SKM-1 treated with dmso at 0.1 percent for 144 hours (cell line): ENCODE data around the gene ITPRIPL2.

Source experiments
- DNase-seq: peaks from one replicate; lab custom pipeline; 2025; ENCODE audit not compliant: unreplicated experiment; lab: John Stamatoyannopoulos, UW

Gene ITPRIPL2

DNA sequence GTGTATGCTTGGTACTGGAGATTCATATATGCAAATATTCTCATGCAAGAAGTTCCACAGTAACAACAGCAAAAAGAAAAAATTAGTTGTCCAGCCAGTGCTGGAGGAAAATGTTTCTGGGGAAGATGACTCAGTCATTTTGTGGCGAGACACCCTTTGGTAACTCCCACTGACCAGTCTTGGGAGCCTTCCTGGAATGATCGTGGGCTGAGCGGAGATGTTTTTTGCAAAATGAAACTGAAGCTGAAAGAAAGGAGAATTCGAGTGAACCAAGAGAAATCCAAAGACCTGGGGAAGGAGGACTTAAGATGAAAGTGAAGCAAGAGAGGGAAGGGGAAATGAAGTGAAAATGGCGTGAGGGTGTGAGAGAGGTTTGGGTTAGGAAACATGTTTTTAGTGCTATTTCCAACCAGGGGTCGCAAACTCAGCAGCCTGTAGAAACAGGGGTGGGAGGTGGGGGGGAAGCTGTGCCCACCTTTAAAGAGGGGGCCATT lies 5.2 kb downstream of the ITPRIPL2 start:
- DNase-seq, result peak; percentile 51

DNA sequence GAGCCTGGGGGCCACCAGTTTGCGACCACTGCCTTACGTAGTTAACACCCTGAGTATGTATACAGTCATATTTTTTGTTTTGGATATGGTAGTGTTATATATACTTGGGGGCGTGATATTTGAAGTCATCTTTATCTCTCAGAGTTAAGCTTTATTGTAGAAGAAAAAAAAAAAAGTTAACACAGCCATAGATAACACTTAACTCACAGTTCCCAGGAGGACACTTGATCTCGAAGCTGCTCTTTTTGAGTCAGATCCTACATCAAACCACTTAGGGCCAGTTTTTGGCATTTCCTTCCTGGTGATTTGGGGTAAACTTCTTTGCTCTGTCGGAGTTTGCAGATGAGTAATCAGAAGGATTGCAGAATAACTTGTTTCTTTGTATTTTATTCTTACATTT lies 5.8 kb downstream of the ITPRIPL2 start:
- DNase-seq, result no peak

DNA sequence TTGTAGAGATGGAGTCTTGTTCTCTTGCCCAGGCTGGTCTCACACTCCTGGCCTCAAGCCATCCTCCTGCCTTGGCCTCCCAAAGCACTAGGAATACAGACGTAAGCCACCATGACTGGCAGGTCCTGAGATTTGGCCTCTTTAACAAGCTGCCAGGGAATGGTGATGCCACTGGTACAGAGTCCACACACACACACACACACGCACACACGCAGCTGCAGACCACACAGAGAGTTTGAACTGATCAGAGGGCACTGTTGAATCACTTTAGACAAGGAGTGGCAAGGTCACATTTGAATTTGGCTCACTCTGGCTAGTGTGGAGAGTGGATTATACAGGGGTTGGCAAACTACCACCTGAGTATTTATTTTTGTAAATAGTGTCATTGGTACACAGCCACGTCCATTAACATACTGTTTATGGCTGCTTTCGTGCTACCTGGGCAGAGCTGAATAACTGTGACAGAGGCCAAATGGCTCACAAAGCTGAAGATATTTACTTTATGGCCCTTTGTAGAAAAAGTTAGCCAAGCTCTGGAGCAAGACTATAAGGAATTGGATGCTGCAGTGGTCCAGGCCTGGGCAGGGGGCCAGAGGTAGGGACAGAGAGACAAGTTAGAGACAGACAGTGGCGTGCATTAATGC lies 9.9 kb downstream of the ITPRIPL2 start:
- DNase-seq, result no peak

DNA sequence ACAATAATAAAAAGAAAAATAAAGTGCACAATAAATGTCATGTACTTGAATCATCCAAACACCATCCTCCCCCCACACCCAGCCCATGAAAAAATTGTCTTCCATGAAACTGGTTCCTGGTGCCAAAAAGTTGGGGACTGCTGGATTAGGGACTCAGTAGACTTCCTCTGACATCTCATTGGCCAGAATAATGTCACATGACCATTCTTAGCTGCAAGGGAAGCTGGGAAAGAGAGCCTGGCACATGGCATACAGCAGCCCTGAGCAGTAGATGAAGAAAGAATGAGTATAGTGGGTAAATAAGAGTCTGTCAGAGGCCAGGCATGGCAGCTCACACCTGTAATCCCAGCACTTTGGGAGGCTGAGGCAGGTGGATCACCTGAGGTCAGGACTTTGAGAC lies 12.5 kb downstream of the ITPRIPL2 start:
- no peak for DNase-seq

DNA sequence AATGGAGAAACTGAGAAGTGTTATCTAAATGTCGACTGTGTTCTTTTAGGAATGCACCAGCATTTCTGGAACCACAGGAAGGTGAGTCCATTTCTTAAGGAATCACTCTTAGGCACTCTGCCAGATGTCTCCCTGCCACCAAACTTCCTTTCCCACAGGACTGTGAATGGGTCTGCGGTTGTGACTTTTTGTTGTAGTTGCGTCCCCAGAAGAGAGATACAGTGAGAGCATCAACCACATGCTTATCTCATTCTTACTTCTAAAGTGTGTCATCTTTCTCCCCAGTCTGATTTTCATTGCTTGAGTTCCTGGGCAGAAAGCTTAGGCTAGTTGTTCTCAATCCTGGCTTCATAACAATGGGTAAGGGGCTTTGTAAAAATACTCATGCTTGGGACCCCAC lies 13.4 kb downstream of the ITPRIPL2 start:
- no peak for DNase-seq

DNA sequence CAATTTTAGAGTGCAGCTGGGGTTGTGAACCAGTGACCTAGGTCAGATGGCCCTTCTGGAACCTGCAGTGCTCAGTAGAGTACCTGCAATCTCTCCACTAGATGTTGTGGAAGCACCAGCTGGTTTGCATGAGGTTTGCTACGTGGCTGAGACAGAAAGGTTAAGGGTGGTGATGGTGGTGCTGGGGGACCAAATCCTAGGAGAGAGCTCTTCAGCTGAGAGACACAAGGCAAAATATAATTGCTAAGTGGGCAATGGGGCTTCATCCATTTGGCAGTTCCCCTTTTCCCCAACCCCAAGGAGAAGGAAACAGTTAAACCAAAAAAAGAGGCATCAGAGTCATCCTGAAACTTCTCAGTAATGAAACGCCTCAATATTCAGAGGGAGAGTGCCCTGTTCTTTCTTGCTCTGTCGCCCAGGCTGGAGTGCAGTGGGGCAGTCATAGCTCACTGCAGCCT lies 13.9 kb downstream of the ITPRIPL2 start:
- DNase-seq, result peak; percentile 32

DNA sequence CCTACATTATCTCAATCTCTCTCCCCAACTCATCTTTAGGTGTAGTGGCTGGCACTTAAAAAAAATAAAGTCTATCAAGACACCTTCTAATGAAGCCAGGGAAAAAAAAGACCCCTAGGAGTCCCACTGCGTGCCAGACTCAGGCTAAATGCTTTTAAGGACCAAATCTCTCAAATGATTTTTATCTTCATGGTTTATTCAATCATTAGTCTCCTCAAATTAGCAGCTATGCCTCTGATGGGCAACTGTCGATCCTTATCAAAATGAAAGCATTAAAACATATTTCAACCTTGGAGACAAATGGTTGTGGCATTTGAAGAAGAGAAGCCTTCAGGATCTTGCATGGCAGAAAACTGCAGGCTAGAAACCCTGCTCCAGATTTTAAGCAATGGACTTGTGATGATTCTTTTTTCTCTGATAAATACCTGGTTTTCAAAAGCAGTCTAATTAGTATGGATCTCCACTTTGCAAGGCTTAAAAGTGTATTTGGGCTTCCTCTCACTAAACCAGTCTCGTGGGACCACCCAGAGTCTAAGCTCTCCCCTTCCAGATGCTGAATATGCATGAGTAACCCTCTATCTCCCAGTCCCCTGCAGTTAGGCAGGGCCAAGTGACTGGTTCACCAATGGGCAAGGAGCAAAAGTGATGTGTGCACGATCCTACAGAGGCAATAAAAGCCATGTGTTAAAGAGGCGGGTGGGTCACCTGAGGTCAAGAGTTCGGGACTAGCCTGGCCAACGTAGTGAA lies 14.9 kb downstream of the ITPRIPL2 start:
- no peak for DNase-seq

DNA sequence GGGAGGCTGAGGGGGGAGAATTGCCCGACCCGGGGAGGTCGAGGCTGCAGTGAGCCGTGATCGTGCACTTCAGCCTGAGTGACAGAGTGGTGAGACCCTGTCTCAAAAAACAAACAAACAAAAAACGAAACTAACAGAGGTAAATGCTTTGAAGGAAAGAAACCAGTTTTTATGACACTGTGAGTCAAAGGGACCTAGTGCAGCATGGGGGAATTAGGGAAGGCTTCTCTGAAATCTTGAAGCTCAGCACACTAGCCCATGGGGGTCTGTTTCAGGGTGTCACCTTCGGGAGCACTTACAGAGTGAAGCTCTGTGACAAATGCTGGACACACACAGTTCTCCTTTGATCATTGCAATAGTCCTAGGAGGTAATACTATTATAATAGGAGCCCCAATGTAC lies 16.6 kb downstream of the ITPRIPL2 start:
- no peak for DNase-seq

DNA sequence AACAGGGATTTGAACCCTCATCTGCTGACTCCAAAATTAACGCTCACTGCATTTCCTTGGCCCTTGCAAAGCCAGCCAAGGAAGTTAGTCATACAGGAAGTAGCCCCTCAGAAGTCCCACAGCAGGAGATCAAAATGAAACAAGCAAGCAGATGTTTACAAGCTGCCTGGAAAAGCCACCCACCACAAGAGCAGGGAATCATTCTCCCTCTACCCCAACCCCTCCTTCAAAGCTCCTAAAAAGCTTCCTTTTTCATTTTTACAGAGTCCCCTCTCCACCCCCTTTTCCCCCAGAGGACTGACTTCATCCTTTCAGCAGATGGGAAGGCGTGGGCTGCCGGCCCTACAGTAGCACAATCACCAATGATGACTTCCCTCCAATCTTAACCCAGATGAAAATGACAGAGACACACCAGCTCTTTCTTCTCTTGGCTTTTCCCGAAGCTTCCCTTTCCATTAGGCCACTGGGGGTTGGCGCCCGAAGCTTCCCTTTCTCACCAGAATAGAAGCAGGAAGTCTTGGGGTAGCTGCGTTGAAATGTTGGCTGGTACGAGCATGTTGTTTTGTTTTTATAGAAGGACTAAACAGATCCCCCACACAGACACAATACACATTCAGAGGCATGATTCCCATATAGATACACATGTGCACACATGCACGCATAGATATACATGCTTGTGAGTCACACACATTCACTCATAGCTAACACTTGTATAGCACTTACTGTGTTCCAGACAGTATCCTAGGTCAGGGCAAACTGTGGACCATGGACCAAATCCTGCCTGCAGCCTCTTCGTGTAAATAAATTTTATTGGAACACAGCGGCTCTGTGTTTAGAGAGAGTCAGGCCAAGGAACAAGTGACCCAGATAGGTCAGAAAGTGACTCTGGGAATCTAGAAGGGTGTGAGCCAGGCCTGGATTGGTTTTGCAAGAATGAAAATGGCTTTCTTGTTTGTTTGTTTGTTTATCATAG lies 17.4 kb downstream of the ITPRIPL2 start:
- DNase-seq, result no peak

DNA sequence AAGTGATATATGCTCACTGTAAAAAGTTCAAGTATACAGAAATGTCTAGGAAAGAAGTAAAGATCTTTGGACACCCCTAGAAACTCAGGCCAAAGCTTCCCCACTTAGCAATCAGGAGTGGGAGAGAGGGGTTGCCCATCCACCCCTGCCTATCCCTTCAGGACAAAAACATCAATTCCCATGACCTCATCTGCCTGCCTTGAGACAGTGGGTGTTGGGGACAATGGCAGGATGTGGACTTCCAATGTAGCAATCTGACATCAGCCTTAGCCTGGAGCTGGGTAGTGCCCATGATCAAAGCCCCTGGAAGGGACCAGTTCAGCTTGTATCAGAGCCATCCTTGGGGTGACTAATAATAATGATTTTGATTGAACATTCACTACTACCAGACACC lies 18.1 kb downstream of the ITPRIPL2 start:
- DNase-seq, result no peak

DNA sequence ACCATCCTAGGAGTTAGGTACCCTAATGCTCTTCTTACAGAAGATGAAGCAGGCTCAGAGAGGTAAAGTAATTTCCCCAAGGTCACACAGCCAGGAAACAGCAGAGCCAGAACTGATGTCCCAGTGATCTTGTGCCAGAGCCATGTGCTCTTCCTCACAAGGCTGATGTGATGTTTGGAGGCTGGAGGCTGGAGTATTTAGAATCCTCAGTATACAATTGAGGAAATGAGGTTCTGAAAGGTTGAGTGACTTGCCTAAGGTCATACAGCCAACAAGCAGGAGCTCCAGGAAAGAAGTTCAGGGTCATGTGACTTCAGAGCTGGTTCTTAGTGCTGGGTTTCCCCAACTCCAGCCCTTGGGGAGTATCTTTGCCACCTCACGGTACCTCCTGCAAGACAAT lies 18.5 kb downstream of the ITPRIPL2 start:
- no peak for DNase-seq

DNA sequence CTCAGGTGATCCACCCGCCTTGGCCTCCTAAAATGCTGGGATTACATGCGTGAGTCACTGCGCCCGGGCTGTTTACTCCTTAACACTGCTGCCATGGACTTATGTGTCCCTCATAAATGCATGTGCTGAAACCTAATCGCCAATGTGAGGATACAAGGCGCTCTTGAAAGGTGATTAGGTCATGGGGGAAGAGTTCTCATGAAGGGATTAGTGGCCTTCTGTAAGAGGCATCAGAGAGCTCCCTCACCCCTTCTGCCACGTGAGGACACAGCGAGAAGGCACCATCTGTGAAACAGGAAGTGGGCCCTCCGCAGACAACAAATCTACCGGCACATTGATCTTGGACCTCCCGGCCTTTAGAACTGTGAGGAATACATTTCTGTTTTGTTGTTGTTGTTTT lies 19.1 kb downstream of the ITPRIPL2 start:
- no peak for DNase-seq

DNA sequence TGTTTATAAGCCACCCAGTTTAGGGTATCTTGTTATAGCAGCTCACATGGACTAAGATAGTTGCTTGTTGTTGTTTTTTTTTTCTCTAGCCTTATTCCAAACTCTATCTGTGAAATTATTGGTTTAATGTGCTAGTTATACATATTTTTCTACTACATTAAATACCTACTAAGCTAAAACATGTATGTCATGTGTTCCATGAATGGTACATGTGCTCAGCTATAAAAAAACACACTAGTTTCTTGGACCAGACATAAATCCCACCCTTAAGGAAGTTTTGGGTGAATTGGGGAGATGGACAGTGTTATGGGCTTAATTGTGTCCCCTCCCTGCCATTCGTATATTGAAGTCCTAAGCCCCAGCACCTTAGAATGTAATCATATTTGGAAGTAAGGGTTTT lies 19.8 kb downstream of the ITPRIPL2 start:
- DNase-seq, result no peak

DNA sequence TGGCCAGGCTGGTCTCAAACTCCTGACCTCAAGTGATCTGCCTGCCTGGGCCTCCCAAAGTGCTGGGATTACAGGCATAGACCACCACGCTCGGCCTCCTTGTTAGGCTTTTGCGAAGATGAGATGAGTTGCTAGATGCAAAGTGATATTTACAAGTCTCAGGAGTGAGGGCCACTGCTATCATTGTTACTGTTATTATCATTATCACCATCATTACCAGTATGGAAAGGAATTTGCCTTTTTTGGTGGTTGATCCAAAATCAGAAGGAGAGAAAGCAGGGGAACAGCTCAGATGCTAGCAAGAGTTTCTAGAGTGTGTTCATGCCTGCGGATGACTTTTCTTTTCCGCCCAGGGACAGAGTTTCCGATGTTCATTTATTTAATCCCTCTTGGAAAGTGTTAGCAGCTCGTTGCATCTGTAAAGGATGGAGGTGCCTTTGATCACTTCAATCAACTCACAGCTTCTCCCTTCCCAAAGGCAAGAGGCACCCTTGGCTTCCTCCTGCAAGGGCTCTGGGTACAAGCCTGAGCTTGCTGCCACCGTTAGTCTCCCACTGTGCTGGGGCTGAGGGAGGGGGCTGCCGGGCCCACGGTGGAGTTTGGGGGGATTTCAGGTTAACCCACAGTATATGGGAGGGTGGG lies 21.6 kb downstream of the ITPRIPL2 start:
- DNase-seq, result no peak

DNA sequence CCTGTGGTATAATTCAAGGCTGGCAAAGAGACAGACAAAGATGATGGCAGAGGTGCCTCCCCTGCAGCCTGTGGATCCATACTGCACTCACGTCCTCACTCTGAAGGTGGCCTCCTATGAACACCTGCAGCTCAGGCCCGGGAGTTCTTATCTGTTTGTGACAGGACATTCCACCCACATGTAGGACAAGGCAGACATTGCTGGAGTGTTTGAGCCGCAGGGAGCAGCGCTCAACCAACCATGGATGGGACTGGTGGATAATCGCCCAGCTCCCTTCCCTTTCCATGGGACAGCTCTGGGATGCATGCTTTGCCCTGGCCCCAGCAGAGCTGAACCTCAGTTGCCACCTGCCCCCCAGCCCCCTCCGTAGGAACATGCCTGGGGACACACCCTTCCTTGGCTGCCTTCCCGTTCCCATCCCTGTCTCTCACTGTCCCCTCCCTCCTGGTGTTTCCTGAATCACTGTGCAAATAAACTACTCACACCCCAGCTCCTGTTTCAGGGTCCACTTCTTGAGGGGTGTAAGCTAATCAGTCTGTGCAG lies 22.2 kb downstream of the ITPRIPL2 start:
- DNase-seq, result no peak

DNA sequence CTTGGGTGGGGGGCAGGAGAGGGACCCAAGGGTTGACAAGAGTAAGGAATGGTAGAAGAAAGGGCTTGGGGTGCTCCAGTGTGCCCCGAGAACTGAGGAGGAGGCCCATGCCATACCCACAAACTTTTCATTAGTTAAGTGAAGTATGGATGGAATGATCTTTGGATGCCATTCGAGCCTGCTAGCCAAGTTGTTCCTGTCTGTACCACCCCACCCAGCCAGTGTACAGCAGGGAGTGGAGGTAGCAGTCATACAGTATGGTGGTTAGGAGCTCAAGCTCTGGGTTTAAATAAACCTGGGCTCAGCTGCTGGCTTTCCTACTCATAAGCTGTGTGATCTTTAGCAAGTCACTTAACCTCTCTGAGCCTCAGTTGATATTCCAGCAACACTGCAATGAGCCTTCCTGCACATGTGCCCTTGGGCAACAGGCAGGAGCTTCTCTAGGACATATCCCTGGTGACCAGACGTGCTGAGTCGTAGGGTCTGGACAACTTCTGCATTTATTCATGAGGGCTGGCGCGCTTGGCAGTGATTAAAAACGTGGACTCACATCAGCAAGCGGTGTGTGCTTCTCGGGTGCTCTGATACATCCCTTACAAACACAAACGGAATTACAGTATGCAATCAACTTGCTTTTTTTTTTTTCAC lies 22.9 kb downstream of the ITPRIPL2 start:
- no peak for DNase-seq

DNA sequence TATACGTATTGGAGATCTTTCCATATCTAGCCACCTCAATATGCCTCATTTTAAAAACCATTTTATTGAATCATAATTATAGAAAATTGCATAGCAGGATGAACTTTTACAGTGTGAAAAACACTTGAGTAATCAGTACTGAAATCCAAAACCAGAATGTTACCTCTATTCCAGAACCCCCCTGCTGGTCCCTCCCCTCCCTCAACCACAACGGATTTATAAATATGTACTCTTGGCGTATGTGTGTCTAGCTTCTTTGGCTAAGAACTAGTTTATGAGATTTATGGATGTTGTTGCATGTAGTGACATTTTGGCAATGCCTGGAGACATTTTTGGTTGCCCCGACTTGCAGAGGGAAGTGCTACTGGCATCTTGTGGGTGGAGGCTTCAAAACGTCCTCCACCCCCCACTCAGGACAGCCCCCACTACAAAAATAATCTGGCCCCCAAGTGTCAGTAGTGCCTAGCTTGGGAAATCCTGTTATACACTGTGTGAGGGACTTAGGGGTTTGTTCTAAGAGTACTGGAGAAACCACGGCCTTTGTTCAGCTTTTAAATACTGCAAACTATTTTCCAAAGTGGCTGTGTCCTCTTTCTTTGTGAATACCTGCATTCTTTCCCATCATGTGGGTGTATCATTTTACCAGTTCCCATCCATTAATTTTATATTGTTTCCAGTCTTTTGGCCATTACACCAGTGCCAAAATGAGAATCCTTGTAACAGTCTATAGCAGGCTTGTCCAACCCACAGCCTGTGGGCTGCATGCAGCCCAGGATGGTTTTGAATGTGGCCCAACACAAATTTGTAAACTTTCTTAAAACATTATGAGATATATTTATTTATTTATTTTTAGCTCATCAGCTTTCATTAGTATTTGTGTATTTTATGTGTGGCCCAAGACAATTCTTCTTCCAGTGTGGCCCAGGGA lies 23.7 kb downstream of the ITPRIPL2 start:
- DNase-seq, result no peak

DNA sequence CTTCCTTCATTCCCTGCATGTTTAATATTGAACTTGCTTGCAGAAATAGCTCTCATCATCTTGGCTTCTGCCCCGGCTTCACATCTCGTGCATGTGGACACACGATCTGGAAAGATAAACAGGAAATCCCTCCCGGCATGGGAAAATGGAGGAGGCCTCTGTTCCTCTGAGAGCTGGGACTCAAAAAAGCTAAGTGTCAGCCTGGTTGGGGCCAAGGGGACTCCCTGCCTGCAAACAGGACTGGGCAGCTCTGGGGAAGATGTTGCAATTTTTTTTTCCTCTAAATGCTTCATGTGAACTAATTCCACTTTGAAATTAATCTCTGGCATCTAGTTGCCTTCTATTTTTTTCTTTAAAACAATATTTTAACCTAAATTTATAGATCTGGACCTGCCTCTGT lies 24.8 kb downstream of the ITPRIPL2 start:
- DNase-seq, result no peak

DNA sequence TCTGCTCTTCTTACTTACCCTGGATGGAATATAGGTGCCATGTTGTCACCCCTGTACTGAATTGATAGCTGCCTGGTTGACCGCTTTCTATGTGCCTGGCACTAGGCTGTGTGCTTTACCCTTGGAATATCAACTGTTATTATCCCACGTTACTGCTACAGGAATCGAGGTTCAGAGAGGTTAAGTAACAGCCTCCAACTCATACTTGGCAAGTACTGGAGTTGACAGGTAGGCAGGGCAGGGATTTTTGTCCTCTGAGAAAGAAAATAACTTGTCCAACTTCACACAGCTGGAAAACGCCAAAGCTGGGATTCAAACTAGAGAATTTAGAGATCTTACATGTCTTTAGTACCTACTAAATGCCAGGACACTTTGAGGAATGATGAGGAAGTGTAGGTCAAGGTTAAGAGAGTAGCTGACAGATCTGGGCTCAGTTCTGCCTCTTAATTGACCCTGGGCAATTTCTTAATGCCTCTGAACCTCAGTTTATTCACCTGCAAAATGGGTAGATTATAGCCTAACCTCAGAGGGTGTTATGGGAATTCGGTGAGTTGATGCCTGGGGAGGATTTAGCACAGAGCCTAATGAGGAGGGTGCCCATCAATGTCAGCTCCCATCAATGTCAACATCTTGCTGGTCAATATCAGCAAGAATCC lies 25.8 kb downstream of the ITPRIPL2 start:
- DNase-seq, result no peak
